Fibroblast of mammary gland (primary cell): ENCODE results near the gene RIIAD1.

Source experiments
- DNase-seq: peaks from one replicate; pipeline ENCODE4 v3.0.0-alpha.2; 2010; ENCODE audit warnings: low read depth
- H3K4me3 ChIP-seq: 2 replicates; pipeline ENCODE4 v1.5.1; 2011; ENCODE audit warnings: low read depth, mild to moderate bottlenecking, low read length, moderate library complexity; ENCODE audit not compliant: control insufficient read depth
- CTCF ChIP-seq: conservative IDR thresholded peaks from 2 replicates; pipeline ENCODE4 v1.5.1; 2011; ENCODE audit warnings: low read depth, low read length, inconsistent platforms; ENCODE audit not compliant: control insufficient read depth, insufficient read depth

The RIIAD1 gene

GRCh38 chr1:151720554-151720953 lies 768 bp upstream of the RIIAD1 start:
- no peak for DNase-seq
- no peak for TF ChIP-seq CTCF
- no peak overlapping the region for H3K4me3 ChIP-seq

GRCh38 chr1:151721788-151722510 lies 627 bp downstream of the RIIAD1 start:
- no peak for TF ChIP-seq CTCF
- no peak for DNase-seq
- peak overlapping the region; percentile 34 for H3K4me3 ChIP-seq

GRCh38 chr1:151723726-151724370 lies 2.5 kb downstream of the RIIAD1 start:
- TF ChIP-seq CTCF, result no peak
- no peak overlapping the region for H3K4me3 ChIP-seq
- no peak for DNase-seq

GRCh38 chr1:151728151-151729054 lies 7.1 kb downstream of the RIIAD1 start:
- TF ChIP-seq CTCF, result no peak
- no peak overlapping the region for H3K4me3 ChIP-seq
- peak; percentile 60 for DNase-seq

- TF ChIP-seq CTCF, result no peak
- H3K4me3 ChIP-seq, result no peak overlapping the region
- no peak for DNase-seq
Measured at GRCh38 chr1:151729157-151729965, 8.0 kb downstream of the RIIAD1 start.

GRCh38 chr1:151729966-151730291 lies 8.6 kb downstream of the RIIAD1 start:
- DNase-seq, result no peak
- no peak for TF ChIP-seq CTCF
- no peak overlapping the region for H3K4me3 ChIP-seq
